HepG2 (cell line): ENCODE measurements around the gene NEBL. TPM values are rescaled to one million over a fixed set of nuclear protein-coding genes. Genes with fewer than 3 reads are reported as not detected.

Experiments used
- ATAC-seq: fragments of 200-7000 bp; cut with Tn5 transposase; 3 replicates; pipeline ENCODE4 v1.9.1; 2020; ENCODE audit warnings: mild to moderate bottlenecking, moderate library complexity
- BruUV-seq: library from RNA; stranded (reverse); fragments of 400-500 nt; replicated peaks from 2 replicates; lab custom pipeline; 2021; lab: Mats Ljungman, UMichigan
- CTCF ChIA-PET: fragments of 300-600 bp; formaldehyde crosslinking; extraction: SDS; loops from one replicate; lab custom pipeline; 2021; ENCODE audit warnings: low total read pairs, inconsistent platforms, low intra/inter-chr PET ratio; lab: Yijun Ruan, JAX
- POLR2A ChIA-PET: fragments of 350-600 bp; sonication (Branson Sonifier 250); formaldehyde crosslinking; loops from one replicate; lab custom pipeline; 2020; ENCODE audit warnings: antibody characterized with exemption, inconsistent platforms; lab: Yijun Ruan, JAX
- DNase-seq: peaks from one replicate; pipeline ENCODE4 v3.0.0-alpha.2; 2015; ENCODE audit warnings: low spot score
- FAIRE-seq: peaks from 3 replicates; lab custom pipeline; 2011; peaks lifted over from hg19 to GRCh38; lab: Jason Lieb, UNC
- H2AFZ ChIP-seq: one replicate; pipeline ENCODE4 v1.6.1; 2011; ENCODE audit warnings: low read length, inconsistent platforms
- H3K27ac ChIP-seq: fragments of 300-600 bp; 3 replicates; pipeline ENCODE4 v1.8.0; 2011; ENCODE audit warnings: mixed run types, mild to moderate bottlenecking, mixed read lengths, low read length, inconsistent platforms; ENCODE audit not compliant: insufficient read depth; ENCODE audit errors: extremely low read length
- H3K27me3 ChIP-seq, 2 experiments: fragments of 200-600 bp in 1 of 2; 2 replicates in 1 of 2; 3 replicates in 1 of 2; pipeline versions ENCODE4 v1.6.0 to v1.8.0; 2011; ENCODE audit warnings: low read length in 2 of 2, mild to moderate bottlenecking in 2 of 2, moderate library complexity in 2 of 2, inconsistent platforms in 1 of 2; ENCODE audit not compliant: insufficient read depth in 2 of 2, control insufficient read depth in 1 of 2
- H3K36me3 ChIP-seq, 2 experiments: fragments of 200-600 bp in 1 of 2; replicated peaks in 1 of 2; 2 replicates in 1 of 2; 3 replicates in 1 of 2; pipeline versions ENCODE4 v1.5.1 to v1.8.0; 2011; ENCODE audit warnings: low read length in 2 of 2, inconsistent platforms in 1 of 2; ENCODE audit not compliant: insufficient read depth in 2 of 2, control insufficient read depth in 1 of 2
- H3K4me1 ChIP-seq: 2 replicates; pipeline ENCODE4 v1.5.1; 2012; ENCODE audit warnings: low read length, inconsistent platforms; ENCODE audit not compliant: insufficient read depth
- H3K4me2 ChIP-seq: 2 replicates; pipeline ENCODE4 v1.6.0; 2011; ENCODE audit warnings: low read depth, low read length, inconsistent platforms
- H3K4me3 ChIP-seq, 3 experiments: fragments of 200-600 bp in 1 of 3; sonication (generic), shearing (Covaris generic) in 1 of 3; replicated peaks in 1 of 3; 2 replicates each; pipeline ENCODE4 v1.5.1; 2011 to 2016; ENCODE audit warnings: low read length in 3 of 3, inconsistent platforms in 2 of 3, low read depth in 2 of 3, mild to moderate bottlenecking in 2 of 3, control low read depth in 1 of 3, mixed read lengths in 1 of 3; ENCODE audit not compliant: insufficient read depth in 1 of 3
- H3K79me2 ChIP-seq: one replicate; pipeline ENCODE4 v1.6.1; 2011; ENCODE audit warnings: low read length, inconsistent platforms; ENCODE audit not compliant: insufficient read depth
- H3K9ac ChIP-seq: 2 replicates; pipeline ENCODE4 v1.6.0; 2011; ENCODE audit warnings: mild to moderate bottlenecking, low read depth, low read length, inconsistent platforms; ENCODE audit not compliant: insufficient read depth
- H3K9me3 ChIP-seq: 2 replicates; pipeline ENCODE4 v1.5.1; 2012; ENCODE audit warnings: mild to moderate bottlenecking, low read length
- H4K20me1 ChIP-seq: 2 replicates; pipeline ENCODE4 v1.6.0; 2011; ENCODE audit warnings: inconsistent platforms, mild to moderate bottlenecking, low read length, moderate library complexity; ENCODE audit not compliant: insufficient read depth
- BCLAF1 ChIP-seq: fragments of 450-650 bp; IDR thresholded peaks from 2 replicates; pipeline ENCODE4 v1.6.1; 2017; ENCODE audit warnings: mild to moderate bottlenecking
- CC2D1A ChIP-seq: sonication (generic); formaldehyde crosslinking; IDR thresholded peaks from 2 replicates; pipeline ENCODE4 v1.8.1; 2023; ENCODE audit warnings: mild to moderate bottlenecking, missing genetic modification reagents
- CEBPZ ChIP-seq: IDR thresholded peaks from 2 replicates; pipeline ENCODE4 v1.6.1; 2012; ENCODE audit warnings: low read length, improper control_type of control experiment
- GZF1 ChIP-seq: sonication (generic); formaldehyde crosslinking; IDR thresholded peaks from 2 replicates; pipeline ENCODE4 v1.5.1; 2020; ENCODE audit warnings: mild to moderate bottlenecking, missing genetic modification reagents
- HCFC1 ChIP-seq: fragments of 150-350 bp; IDR thresholded peaks from 2 replicates; pipeline ENCODE4 v1.6.1; 2014; ENCODE audit warnings: low read depth, low read length
- HNRNPLL ChIP-seq: fragments of 200-400 bp; formaldehyde crosslinking; IDR thresholded peaks from 2 replicates; pipeline ENCODE4 v1.6.1; 2017; ENCODE audit warnings: mild to moderate bottlenecking, low read depth, low read length; ENCODE audit not compliant: poor library complexity, severe bottlenecking
- MLLT10 ChIP-seq: sonication (generic); formaldehyde crosslinking; IDR thresholded peaks from 2 replicates; pipeline ENCODE4 v1.4.0; 2020; ENCODE audit warnings: missing genetic modification reagents
- MYC ChIP-seq: sonication (generic); formaldehyde crosslinking; IDR thresholded peaks from 2 replicates; pipeline ENCODE4 v1.9.0; 2021; ENCODE audit warnings: missing genetic modification reagents, borderline replicate concordance
- RFX1 ChIP-seq: fragments of 450-650 bp; IDR thresholded peaks from 2 replicates; pipeline ENCODE4 v1.6.1; 2017
- TCF12 ChIP-seq, 2 experiments: fragments of 450-650 bp in 1 of 2; sonication (generic) in 1 of 2; formaldehyde crosslinking in 1 of 2; IDR thresholded peaks; 2 replicates each; pipeline versions ENCODE4 v1.6.1 to v1.8.0; 2017 to 2022; ENCODE audit warnings: antibody characterized with exemption in 1 of 2, mild to moderate bottlenecking in 1 of 2, missing genetic modification reagents in 1 of 2, moderate library complexity in 1 of 2
- XBP1 ChIP-seq: sonication (generic); formaldehyde crosslinking; IDR thresholded peaks from 2 replicates; pipeline ENCODE4 v1.5.0; 2020; ENCODE audit warnings: missing genetic modification reagents
- ZBTB8A ChIP-seq: sonication (generic); formaldehyde crosslinking; IDR thresholded peaks from 2 replicates; pipeline ENCODE4 v1.4.0; 2020; ENCODE audit warnings: mild to moderate bottlenecking, low read depth, missing genetic modification reagents, borderline replicate concordance
- ZC3H13 ChIP-seq: sonication (generic); formaldehyde crosslinking; IDR thresholded peaks from 2 replicates; pipeline ENCODE4 v1.8.1; 2023; ENCODE audit warnings: mild to moderate bottlenecking, missing genetic modification reagents, moderate library complexity
- ZNF557 ChIP-seq: sonication (generic); formaldehyde crosslinking; IDR thresholded peaks from 2 replicates; pipeline ENCODE4 v1.4.0; 2020; ENCODE audit warnings: missing genetic modification reagents
- ZNF558 ChIP-seq: sonication (generic); formaldehyde crosslinking; IDR thresholded peaks from 2 replicates; pipeline ENCODE4 v1.9.0; 2022; ENCODE audit warnings: mild to moderate bottlenecking, missing genetic modification reagents, borderline replicate concordance
- WGBS: methylation state at CpG from one replicate; pipeline ENCODE4 v1.1.6; 2017; ENCODE audit warnings: low lambda C conversion rate; 5-methylcytosine and 5-hydroxymethylcytosine counted together
- in situ Hi-C: cut with HindIII; loops from 2 replicates; pipeline ENCODE4 v1.10.0; 2017; ENCODE audit warnings: low pct_unique_long_range_greater_than_20kb; ENCODE audit not compliant: extremely low pct_ligation_motif_present
- intact Hi-C: fragments of 100-400 bp; cut with micrococcal nuclease; formaldehyde crosslinking; loops from one replicate; pipeline ENCODE4 v1.10.0; 2022; ENCODE audit not compliant: unreplicated experiment
- polyA plus RNA-seq, 8 experiments: library from polyadenylated mRNA; depleted of rRNA in 3 of 8; stranded (reverse) in 7 of 8; unstranded in 1 of 8; fragments of >200 nt; fragmentation: Illumina TruSeq in 4 of 8; extraction: Trizol in 4 of 8; gene quantifications; 2 replicates each; pipeline versions ENCODE4 v1.2.1 to v1.2.3, GENCODE V29; 2011 to 2016; ENCODE audit warnings: low read depth in 4 of 8, missing spikeins in 1 of 8, mixed read lengths in 1 of 8; ENCODE audit not compliant: insufficient read depth in 1 of 8
- total RNA-seq, 5 experiments: library from RNA; depleted of rRNA; stranded (reverse); fragments of >200 nt; fragmentation: Illumina TruSeq; extraction: Trizol; gene quantifications; 2 replicates each; pipeline ENCODE4 v1.2.3, GENCODE V29; 2016; ENCODE audit warnings: low read depth in 1 of 5

NEBL gene
- total and polyA plus RNA-seq, 2 of the 13 experiments (the other 11 are each of a cell fraction or from before 2014, with no cell fraction given): not detected

DNA sequence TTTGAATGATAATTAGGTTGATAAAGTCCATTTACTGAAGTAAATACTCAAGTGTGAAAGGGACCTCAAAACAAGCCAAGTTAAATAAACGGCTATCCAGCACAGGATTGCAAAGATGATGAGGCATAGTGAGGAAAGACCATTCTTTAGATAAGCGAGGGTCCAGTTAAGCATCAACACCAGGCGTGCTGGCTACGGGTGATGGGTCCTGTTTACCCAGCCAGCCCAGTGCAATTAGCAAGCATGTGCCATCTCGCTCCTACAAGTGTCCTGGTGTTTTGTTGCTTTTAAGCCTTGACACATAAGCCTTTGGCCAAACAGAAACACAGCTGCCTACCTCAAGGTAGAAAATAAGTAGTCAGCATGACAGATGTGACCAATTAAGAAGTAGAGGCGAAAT, 7.1 kb downstream of the NEBL start (continued):
- TF ChIP-seq HNRNPLL (no peak), CC2D1A (no peak), ZNF558 (no peak), RFX1 (no peak), XBP1 (CRISPR knock-in tag) (no peak), HCFC1 (no peak)

DNA sequence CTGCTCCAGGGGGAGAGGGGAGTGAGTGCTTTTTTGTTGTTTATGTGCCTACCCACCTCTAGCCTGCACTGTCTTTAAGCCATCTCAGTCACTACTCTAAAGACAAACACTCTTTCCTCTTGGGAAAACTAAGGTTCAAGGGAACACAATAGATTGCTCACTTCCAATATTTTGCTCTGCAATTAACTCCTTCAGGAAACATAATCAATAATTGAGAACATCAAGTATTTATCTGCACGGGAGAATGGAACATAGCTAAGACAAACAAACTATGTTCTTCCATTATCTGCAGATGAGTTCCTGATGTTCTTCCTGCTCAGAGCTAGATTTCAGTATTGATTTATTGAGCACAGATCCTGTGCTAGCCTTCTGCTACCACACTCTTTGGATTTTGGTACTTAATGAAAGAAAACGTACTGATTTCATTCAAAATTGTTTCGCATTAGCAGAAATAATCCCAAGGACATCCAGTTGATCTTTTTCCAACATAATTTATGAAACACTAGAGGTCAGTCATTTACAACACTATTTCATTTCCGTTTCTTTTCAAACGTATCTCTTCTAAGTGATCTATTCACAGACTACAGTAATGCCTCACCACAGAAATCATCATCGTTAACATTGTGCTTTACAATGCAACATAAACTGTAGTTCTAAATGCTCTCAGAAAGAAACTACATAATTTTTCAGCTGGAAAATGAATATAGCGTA, 8.3 kb downstream of the NEBL start:
- H3K4me1 ChIP-seq: no peaks in the 10 kb centered on the region
- no peak overlapping the region for H3K4me2 ChIP-seq
- FAIRE-seq (no peak), ATAC-seq (no peak), DNase-seq (no peak)
- no peaks in the 10 kb centered on the region for H3K79me2 ChIP-seq
- in situ Hi-C loops (no loop called here), intact Hi-C loops (no loop called here)
- no peaks in the 10 kb centered on the region for H3K36me3 ChIP-seq
- H2AFZ ChIP-seq: no peak overlapping the region
- no peaks in the 10 kb centered on the region for H3K9me3 ChIP-seq
- no peaks in the 10 kb centered on the region for H4K20me1 ChIP-seq
- H3K27ac ChIP-seq: no peak overlapping the region
- H3K27me3 ChIP-seq: peaks cover 0 to 5% of the 10 kb centered on the region in 2 experiments; a peak in 1 of 5 replicates
- H3K9ac ChIP-seq: no peak overlapping the region
- CTCF ChIA-PET: no interaction called here
- TF ChIP-seq ZNF557 (CRISPR knock-in tag): no peak
- no peak for TF ChIP-seq GZF1 (CRISPR knock-in tag)
- TF ChIP-seq MLLT10 (CRISPR knock-in tag): no peak
- TF ChIP-seq ZBTB8A: no peak
- no peak for TF ChIP-seq TCF12 (IDR thresholded peaks at IDR 0.05)
- TF ChIP-seq TCF12 (CRISPR knock-in tag; IDR thresholded peaks at IDR 0.05): no peak
- no peak for TF ChIP-seq MYC (CRISPR knock-in tag)
- no peak for TF ChIP-seq CEBPZ
- TF ChIP-seq ZC3H13 (CRISPR knock-in tag): no peak
- TF ChIP-seq BCLAF1: no peak
- 17% methylated on average over 7 of the region's 7 CpGs for WGBS
- no peak overlapping the region for H3K4me3 ChIP-seq
- POLR2A ChIA-PET: no interaction called here
- no TSS peak for BruUV-seq
